Gastrocnemius medialis (tissue), 4 donors: ENCODE measurements around the gene PERP. TPM values are rescaled to one million over a fixed set of nuclear protein-coding genes. Genes with fewer than 3 reads are reported as not detected.

Experiments used
- ATAC-seq, 2 donors: fragments of 150-250 bp; one replicate each; pipeline ENCODE4 v1.9.1; 2016
- DNase-seq, 2 donors: peaks; one replicate each; pipeline ENCODE4 v3.0.0-alpha.2; 2019
- H3K27ac ChIP-seq, 4 donors: fragments of 200-600 bp; sonication (generic); 1 replicate in 1 of 4; 2 replicates in 3 of 4; pipeline ENCODE4 v1.5.1; 2016 to 2018; ENCODE audit warnings: mild to moderate bottlenecking in 2 of 4, moderate library complexity in 1 of 4
- H3K27me3 ChIP-seq, 3 donors: fragments of 200-600 bp; sonication (generic) in 2 of 3; 1 replicate in 1 of 3; 2 replicates in 2 of 3; pipeline versions ENCODE4 v1.5.1 to v1.6.0; 2016 to 2019; ENCODE audit warnings: mild to moderate bottlenecking in 1 of 3, moderate library complexity in 1 of 3
- H3K36me3 ChIP-seq, 2 donors: fragments of 200-600 bp; sonication (generic) in 1 of 2; one replicate each; pipeline ENCODE4 v1.5.1; 2017 to 2018
- H3K4me1 ChIP-seq, 2 donors: fragments of 200-600 bp; sonication (generic) in 1 of 2; one replicate each; pipeline ENCODE4 v1.5.1; 2016 to 2017; ENCODE audit warnings: mild to moderate bottlenecking in 2 of 2
- H3K4me3 ChIP-seq, 4 donors: fragments of 200-600 bp; sonication (generic) in 3 of 4; 1 replicate in 1 of 4; 2 replicates in 3 of 4; pipeline ENCODE4 v1.5.1; 2016 to 2019; ENCODE audit warnings: mild to moderate bottlenecking in 2 of 4
- H3K9me3 ChIP-seq, 3 donors: fragments of 200-600 bp; sonication (generic) in 2 of 3; 1 replicate in 1 of 3; 2 replicates in 2 of 3; pipeline ENCODE4 v1.5.1; 2016 to 2019
- CTCF ChIP-seq, 5 experiments: fragments of 450-650 bp in 3 of 5; fragments of 200-600 bp in 2 of 5; sonication (generic) in 2 of 5; IDR thresholded peaks in 4 of 5; conservative IDR thresholded peaks in 1 of 5; 1 replicate in 4 of 5; 2 replicates in 1 of 5; pipeline ENCODE4 v1.5.1; 2016 to 2019; ENCODE audit warnings: antibody characterized with exemption in 5 of 5, mild to moderate bottlenecking in 3 of 5, moderate library complexity in 3 of 5
- POLR2A ChIP-seq, 2 donors: fragments of 450-650 bp; IDR thresholded peaks; one replicate each; pipeline ENCODE4 v1.6.1; 2017; ENCODE audit warnings: antibody characterized with exemption in 2 of 2, mild to moderate bottlenecking in 2 of 2, moderate library complexity in 2 of 2
- in situ Hi-C, 4 donors: fragments of 200-750 bp; cut with MboI; loops; one replicate each; pipeline versions ENCODE4 v1.15.0 to v1.8.0; 2017; ENCODE audit warnings: low sequenced_read_pairs in 4 of 4
- intact Hi-C: fragments of 100-400 bp; cut with DNase I; formaldehyde crosslinking; loops from one replicate; pipeline ENCODE4 v1.15.1; 2023; ENCODE audit warnings: low total_unique reads
- total RNA-seq, 4 donors: library from RNA; depleted of rRNA; stranded (reverse); fragments of >200 nt; gene quantifications; one replicate each; pipeline versions ENCODE4 v1.1.0 to v1.2.3, GENCODE V29; 2016

The PERP gene
- total RNA-seq, 4 donors from 2014 or later = 1.5 to 3.1 (median 2.1) TPM

GRCh38 chr6:138103871-138104270, 3.3 kb downstream of the PERP start:
- Histone ChIP-seq H3K4me3 (no peak overlapping the region), H3K27ac (no peak overlapping the region), H3K36me3 (no peaks in the 10 kb centered on the region), H3K9me3 (no peaks in the 10 kb centered on the region), H3K27me3 (peaks cover 26 to 43% (median 35%) of the 10 kb centered on the region in 3 donors), H3K4me1 (peaks cover 0 to 3% of the 10 kb centered on the region in 2 donors)
- in situ Hi-C loops (loop anchor here in 2 of 4 donors (25.0 kb wide), 2 partner anchors 392 to 658 kb away; partner anchors contain the start of gene CCDC28A (in 1 of the 2)), intact Hi-C loops (no loop called here)
- DNase-seq = no peak
- no peak for ATAC-seq
- no peak for TF ChIP-seq CTCF (IDR thresholded peaks at IDR 0.05 in 4 of 5, conservative IDR thresholded peaks at IDR 0.05 in 1 of 5)
- no peak for TF ChIP-seq POLR2A (IDR thresholded peaks at IDR 0.05)

GRCh38 chr6:138101946-138102731, 5.1 kb downstream of the PERP start:
- intact Hi-C loops = no loop called here
- no peaks in the 10 kb centered on the region for H3K9me3 ChIP-seq
- H3K4me3 ChIP-seq = no peak overlapping the region
- H3K27me3 ChIP-seq = peaks cover 25 to 31% (median 25%) of the 10 kb centered on the region in 3 donors
- no peaks in the 10 kb centered on the region for H3K4me1 ChIP-seq
- TF ChIP-seq POLR2A (IDR thresholded peaks at IDR 0.05) (no peak), CTCF (IDR thresholded peaks at IDR 0.05 in 4 of 5, conservative IDR thresholded peaks at IDR 0.05 in 1 of 5) (no peak)
- in situ Hi-C loops = loop anchor here in 2 of 4 donors (25.0 kb wide), 2 partner anchors 390 to 660 kb away; partner anchors contain the start of gene CCDC28A (in 1 of the 2)
- no peak for DNase-seq
- ATAC-seq = no peak
- H3K27ac ChIP-seq = no peak overlapping the region
- no peaks in the 10 kb centered on the region for H3K36me3 ChIP-seq

GRCh38 chr6:138099832-138100231, 7.4 kb downstream of the PERP start:
- intact Hi-C loops = no loop called here
- H3K4me3 ChIP-seq = no peak overlapping the region
- in situ Hi-C loops = loop anchor here in 2 of 4 donors (25.0 kb wide), 2 partner anchors 388 to 662 kb away; partner anchors contain the start of gene CCDC28A (in 1 of the 2)
- ATAC-seq (no peak), DNase-seq (no peak)
- H3K36me3 ChIP-seq = no peaks in the 10 kb centered on the region
- no peak for TF ChIP-seq POLR2A (IDR thresholded peaks at IDR 0.05)
- TF ChIP-seq CTCF (IDR thresholded peaks at IDR 0.05 in 4 of 5, conservative IDR thresholded peaks at IDR 0.05 in 1 of 5) = no peak
- no peaks in the 10 kb centered on the region for H3K4me1 ChIP-seq
- no peak overlapping the region for H3K27ac ChIP-seq
- peaks cover 8 to 13% (median 10%) of the 10 kb centered on the region in 3 donors for H3K27me3 ChIP-seq
- no peaks in the 10 kb centered on the region for H3K9me3 ChIP-seq

GRCh38 chr6:138098306-138098705, 8.9 kb downstream of the PERP start:
- H3K27me3 ChIP-seq = peaks cover 0 to 4% (median 3%) of the 10 kb centered on the region in 3 donors
- no peak overlapping the region for H3K4me3 ChIP-seq
- ATAC-seq (no peak), DNase-seq (no peak)
- no peak overlapping the region for H3K27ac ChIP-seq
- intact Hi-C loops (no loop called here), in situ Hi-C loops (no loop called here)
- H3K36me3 ChIP-seq = no peaks in the 10 kb centered on the region
- no peaks in the 10 kb centered on the region for H3K9me3 ChIP-seq
- TF ChIP-seq CTCF (IDR thresholded peaks at IDR 0.05 in 4 of 5, conservative IDR thresholded peaks at IDR 0.05 in 1 of 5) (no peak), POLR2A (IDR thresholded peaks at IDR 0.05) (no peak)
- no peaks in the 10 kb centered on the region for H3K4me1 ChIP-seq
